GM21576 (cell line): ENCODE results near the gene NMNAT1.
A peak's percentile ranks its signal among the peaks of the same experiment; 100 is the strongest.
"Not testable (repeated sequence)": the region's sequence is repeated elsewhere in the genome, so short reads cannot be mapped to it uniquely, and the experiment has no call there.

Source experiments
- ATAC-seq: cut with Tn5 transposase; IDR thresholded peaks from one replicate; pipeline ENCODE4 v1.9.1; 2021; ENCODE audit warnings: mild to moderate bottlenecking, moderate library complexity; ENCODE audit not compliant: unreplicated experiment

NMNAT1 gene

DNA sequence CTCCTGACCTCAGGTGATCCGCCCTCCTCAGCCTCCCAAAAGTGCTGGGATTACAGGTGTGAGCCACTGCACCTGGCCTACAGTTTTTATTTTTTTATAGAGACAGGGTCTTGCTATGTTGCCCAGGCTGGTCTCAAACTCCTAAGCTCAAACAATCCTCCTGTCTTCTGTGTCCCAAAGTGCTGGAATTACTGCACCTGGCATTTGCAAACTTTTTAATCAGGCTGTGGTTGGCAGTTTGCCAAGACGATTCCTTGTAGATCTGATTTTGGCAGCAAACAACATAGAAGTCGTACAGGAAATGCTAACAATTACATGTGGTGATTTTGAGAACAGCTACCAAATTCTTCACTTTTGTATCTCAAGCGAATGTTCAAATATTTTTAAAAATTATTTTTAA is 63.9 kb downstream of the NMNAT1 start:
- ATAC-seq, result no peak

GRCh38 chr1:10014016-10014415 is 70.7 kb downstream of the NMNAT1 start:
- no peak for ATAC-seq

DNA sequence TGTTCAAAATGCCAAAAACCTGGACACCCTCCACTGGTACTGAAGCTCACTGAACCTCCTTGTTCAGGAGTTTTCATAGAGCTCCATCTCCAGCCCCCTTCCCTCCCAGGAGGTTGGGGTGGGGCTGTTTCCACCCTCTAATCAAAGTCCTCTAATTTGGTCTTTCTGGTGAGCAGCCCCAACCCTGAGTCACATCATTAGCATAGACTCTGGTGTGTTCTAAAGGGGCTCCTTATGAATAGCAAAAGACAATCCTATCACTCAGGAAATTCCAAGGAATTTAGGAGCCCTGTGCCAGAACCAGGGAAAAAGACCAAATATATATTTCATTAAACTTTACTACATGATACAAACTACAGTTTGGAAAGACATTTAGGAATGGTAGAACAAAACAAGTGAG is 76.3 kb downstream of the NMNAT1 start:
- no peak for ATAC-seq

DNA sequence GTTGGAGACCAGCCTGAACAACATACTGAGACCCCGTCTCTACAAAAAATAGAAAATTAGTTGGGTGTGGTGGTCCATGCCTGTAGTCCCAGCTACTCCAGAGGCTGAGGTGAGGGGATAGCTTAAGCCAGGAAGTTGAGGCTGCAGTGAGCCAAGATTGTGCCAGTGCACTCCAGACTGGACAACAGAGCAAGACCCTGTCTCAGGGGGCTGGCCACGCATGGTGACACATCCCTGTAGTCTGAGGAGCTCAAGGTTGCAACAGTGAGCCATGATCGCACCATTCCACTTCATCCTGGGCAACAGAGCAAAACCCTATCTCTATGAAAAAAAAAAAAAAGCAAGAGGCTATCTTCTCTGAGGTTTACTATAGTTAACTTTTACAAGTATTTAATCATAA is 76.8 kb downstream of the NMNAT1 start:
- no peak for ATAC-seq

DNA sequence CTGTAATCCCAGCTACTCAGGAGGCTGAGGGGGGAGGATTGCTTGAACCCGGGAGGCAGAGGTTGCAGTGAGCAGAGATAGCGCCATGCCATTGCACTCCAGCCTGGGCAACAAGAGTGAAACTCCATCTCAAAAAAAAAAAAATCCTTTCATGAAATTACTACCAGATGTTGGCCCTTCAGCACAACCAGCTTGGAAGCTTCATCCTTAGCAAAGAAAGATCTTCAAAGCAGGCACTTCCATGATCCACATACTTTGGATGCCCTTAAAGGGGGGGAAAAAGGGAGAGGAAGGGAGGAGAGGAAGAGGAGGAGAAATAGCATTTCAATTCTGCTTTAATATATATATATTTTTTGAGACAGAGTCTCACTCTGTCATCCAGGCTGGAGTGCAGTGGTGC is 77.4 kb downstream of the NMNAT1 start:
- not testable (repeated sequence) for ATAC-seq

DNA sequence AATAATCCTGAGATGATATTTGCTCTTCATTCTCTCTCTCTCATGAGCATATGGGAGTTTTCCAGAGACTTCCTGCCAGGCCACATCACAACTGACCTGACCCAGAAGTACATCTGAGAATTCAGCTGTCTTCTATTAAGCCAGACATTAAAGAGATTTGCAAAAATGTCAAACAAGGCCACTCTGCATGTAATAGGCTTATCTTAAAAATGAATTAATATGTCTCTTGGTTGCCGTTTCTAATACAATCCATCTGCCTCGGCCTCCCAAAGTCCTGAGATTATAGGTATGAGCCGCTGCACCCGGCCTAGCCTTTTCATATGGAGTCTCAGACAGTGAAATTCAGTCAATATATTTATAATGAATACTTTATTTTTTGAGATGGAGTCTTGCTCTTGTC is 78.7 kb downstream of the NMNAT1 start:
- not testable (repeated sequence) for ATAC-seq

GRCh38 chr1:10022656-10023055 is 79.4 kb downstream of the NMNAT1 start:
- ATAC-seq, result no peak

DNA sequence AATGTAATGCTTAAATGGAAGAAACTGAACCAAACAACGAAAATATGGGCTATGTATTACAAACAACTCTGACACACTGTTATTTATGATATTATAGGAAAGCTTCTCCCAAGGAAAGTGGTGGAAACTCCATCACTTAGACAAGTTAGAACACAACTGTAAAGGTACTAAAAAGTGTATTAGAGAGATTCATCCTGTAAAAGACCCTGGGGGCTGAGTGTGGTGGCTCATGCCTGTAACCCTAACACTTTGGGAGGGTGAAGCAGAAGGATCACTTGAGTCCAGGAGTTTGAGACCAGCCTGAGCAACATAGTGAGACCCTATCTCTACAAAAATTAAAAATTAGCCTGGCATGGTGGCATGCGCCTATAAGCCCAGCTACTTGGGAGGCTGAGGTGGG is 82.1 kb downstream of the NMNAT1 start:
- ATAC-seq, result no peak

DNA sequence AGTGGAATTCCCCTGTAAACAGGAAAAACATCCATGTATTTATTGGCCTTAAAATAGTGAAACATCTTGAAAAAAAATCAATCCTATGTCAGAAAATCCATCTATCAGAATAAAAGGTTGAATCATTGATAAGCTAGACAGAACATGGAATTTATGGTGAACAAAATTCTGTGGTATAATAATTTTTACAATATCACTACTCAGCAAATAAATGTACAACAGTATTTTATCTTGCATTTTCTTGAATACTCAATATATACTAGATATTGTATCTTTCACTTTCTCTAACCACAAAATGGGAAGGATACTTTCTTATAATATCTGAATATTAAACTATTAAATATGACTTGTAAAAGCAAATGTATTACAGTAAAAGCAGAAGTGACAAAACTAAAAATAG is 83.8 kb downstream of the NMNAT1 start:
- no peak for ATAC-seq

DNA sequence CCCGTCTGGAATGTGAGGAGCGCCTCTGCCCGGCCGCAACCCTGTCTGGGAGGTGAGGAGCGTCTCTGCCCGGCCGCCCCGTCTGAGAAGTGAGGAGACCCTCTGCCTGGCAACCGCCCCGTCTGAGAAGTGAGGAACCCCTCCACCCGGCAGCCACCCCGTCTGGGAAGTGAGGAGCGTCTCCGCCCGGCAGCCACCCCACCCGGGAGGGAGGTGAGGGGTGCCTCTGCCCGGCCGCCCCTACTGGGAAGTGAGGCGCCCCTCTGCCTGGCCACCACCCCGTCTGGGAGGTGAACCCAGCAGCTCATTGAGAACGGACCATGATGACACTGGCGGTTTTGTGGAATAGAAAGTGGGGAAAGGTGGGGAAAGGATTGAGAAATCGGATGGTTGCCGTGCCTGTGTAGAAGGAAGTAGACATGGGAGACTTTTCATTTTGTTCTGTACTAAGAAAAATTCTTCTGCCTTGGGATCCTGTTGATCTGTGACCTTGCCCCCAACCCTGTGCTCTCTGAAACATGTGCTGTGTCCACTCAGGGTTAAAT is 85.8 kb downstream of the NMNAT1 start:
- not testable (repeated sequence) for ATAC-seq

DNA sequence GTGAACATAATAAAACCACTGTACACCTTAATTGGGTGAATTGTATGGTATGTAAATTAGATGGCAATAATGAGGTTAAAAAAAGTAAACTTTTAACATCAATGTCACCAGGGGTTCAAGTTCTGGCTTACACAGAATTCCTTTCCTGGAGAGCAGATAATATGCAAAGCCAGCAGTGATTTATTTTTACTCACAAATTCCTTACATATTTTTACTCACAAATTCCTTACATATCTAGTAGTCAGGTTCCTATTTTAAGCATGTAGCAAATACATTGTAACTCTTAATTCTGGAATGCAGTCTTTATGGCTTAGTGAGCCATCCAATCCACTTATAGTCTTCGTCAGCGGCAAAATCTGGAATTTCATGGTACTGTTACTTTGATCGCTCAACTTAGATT is 88.2 kb downstream of the NMNAT1 start:
- ATAC-seq, result no peak

DNA sequence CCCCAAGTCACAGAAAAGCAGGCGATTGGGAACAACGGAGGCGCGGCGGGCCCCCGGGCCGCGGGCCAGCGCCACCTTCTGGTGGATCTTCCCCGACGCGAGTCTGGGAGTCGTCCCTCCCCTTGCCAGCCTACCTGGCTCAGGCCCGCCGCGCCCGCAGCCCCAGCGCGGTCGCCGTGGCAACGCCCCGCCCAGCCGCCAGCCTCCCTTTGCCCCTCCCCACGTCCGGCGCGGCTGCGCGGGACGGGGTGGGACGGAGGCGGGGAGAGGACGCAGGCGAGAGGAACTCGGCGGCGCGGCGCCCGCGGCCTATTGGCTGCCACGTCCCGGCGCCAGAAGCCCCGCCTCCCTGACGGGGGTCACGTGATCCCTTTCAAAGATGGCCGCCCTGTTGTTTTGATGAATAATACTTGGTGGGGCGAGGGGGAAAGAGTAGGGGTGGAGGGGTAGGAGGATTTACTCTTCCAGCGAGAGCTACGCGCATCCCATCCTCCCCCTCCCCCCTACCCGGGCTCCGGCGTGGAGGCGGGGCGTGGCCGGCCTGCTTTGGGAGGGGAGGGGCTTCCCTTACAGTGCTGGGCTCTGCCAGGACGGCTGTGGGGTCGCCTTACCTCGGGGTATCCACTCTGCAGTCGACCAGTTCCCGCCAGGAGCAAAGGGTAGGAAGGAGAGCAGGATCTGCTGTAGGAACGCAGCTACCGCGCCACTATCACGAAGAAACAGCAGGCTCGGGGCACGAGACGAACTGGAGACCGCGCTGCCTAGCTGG is 89.5 kb downstream of the NMNAT1 start, which contains the start of gene UBE4B:
TSS of gene UBE4B (plus strand) at position 369 of the 769 bp plus-strand sequence. CDS start 713 bp downstream, outside the sequence.
- ATAC-seq, result peak; percentile 93

DNA sequence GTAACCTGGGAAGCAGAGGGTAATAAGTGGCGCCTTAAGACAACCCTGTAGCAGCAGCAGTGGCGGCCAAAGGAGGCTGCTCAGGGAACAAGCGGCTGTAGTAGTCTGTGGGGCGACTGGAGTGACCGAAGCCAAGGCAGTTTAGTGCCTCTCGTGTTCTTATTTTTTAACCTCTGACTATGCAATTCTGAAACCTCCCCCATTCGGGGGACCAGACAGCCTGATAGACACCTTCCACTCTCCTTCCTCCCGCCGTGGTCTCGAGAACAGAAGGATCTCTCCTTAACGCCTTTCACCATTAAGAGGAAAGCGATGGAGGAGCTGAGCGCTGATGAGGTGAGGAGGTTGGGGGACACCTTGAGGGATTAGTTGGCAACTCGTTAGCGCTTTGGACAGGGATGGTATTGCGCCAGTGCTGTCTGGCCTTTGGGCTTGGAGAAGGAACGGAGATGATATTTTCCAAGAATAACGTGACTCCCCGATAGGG is 90.1 kb downstream of the NMNAT1 start:
- peak; percentile 17 for ATAC-seq
